ENCODE measurements around the gene MYOT.

DNA sequence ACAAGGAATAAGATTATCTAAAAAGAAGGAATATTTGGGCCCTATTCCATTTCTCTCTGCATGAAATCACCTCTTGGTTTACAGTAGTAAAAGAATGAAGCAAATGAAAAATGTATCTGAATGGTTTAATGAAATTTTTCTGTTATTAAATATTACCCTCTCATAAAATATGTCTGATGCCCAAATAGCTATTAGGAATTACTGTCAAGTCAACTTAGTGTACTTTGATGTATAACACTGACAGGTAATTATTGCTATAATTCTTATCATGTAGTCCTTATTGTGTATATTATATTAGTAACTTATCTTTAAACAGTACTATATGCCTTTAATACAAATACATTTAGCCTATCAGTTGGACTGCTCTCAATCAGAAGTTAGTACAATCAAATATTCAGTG is 8.4 kb downstream of the MYOT start:
- TF ChIP-seq, protein P1, sequence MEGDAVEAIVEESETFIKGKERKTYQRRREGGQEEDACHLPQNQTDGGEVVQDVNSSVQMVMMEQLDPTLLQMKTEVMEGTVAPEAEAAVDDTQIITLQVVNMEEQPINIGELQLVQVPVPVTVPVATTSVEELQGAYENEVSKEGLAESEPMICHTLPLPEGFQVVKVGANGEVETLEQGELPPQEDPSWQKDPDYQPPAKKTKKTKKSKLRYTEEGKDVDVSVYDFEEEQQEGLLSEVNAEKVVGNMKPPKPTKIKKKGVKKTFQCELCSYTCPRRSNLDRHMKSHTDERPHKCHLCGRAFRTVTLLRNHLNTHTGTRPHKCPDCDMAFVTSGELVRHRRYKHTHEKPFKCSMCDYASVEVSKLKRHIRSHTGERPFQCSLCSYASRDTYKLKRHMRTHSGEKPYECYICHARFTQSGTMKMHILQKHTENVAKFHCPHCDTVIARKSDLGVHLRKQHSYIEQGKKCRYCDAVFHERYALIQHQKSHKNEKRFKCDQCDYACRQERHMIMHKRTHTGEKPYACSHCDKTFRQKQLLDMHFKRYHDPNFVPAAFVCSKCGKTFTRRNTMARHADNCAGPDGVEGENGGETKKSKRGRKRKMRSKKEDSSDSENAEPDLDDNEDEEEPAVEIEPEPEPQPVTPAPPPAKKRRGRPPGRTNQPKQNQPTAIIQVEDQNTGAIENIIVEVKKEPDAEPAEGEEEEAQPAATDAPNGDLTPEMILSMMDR (IDR thresholded peaks at IDR 0.05), result no peak
- no peak for TF ChIP-seq EP300 (IDR thresholded peaks at IDR 0.05)
- no peak for TF ChIP-seq POLR2AphosphoS5 (IDR thresholded peaks at IDR 0.05)
- TF ChIP-seq POLR2A (IDR thresholded peaks at IDR 0.05), result no peak
